Measurements from ENCODE around the gene PLOD1.

GRCh38 chr1:11930571-11931445, 3.7 kb upstream of the PLOD1 start:
- no peak for TF ChIP-seq POLR2AphosphoS5 (IDR thresholded peaks at IDR 0.05; ENCODE audit: low read depth)
- no peak for TF ChIP-seq CTCF (conservative IDR thresholded peaks at IDR 0.05; ENCODE audit: low read depth in 2 of 2)
- TF ChIP-seq REST (IDR thresholded peaks at IDR 0.05; ENCODE audit: unreplicated experiment): no peak
- TF ChIP-seq CREB1 (CRISPR knock-in tag; IDR thresholded peaks at IDR 0.05; ENCODE audit: low read depth): no peak
- no peak for TF ChIP-seq EZH2 (IDR thresholded peaks at IDR 0.05; ENCODE audit: low read depth, unreplicated experiment)
